HepG2 (cell line): ENCODE data around the gene VSNL1. TPM values are rescaled to one million over a fixed set of nuclear protein-coding genes. Genes with fewer than 3 reads are reported as not detected.

Experiments used
- ATAC-seq: fragments of 200-7000 bp; cut with Tn5 transposase; 3 replicates; pipeline ENCODE4 v1.9.1; 2020; ENCODE audit warnings: mild to moderate bottlenecking, moderate library complexity
- BruUV-seq: library from RNA; stranded (reverse); fragments of 400-500 nt; replicated peaks from 2 replicates; lab custom pipeline; 2021; lab: Mats Ljungman, UMichigan
- CTCF ChIA-PET: fragments of 300-600 bp; formaldehyde crosslinking; extraction: SDS; loops from one replicate; lab custom pipeline; 2021; ENCODE audit warnings: low total read pairs, inconsistent platforms, low intra/inter-chr PET ratio; lab: Yijun Ruan, JAX
- POLR2A ChIA-PET: fragments of 350-600 bp; sonication (Branson Sonifier 250); formaldehyde crosslinking; loops from one replicate; lab custom pipeline; 2020; ENCODE audit warnings: antibody characterized with exemption, inconsistent platforms; lab: Yijun Ruan, JAX
- DNase-seq: peaks from one replicate; pipeline ENCODE4 v3.0.0-alpha.2; 2015; ENCODE audit warnings: low spot score
- FAIRE-seq: peaks from 3 replicates; lab custom pipeline; 2011; peaks lifted over from hg19 to GRCh38; lab: Jason Lieb, UNC
- H2AFZ ChIP-seq: one replicate; pipeline ENCODE4 v1.6.1; 2011; ENCODE audit warnings: low read length, inconsistent platforms
- H3K27ac ChIP-seq: fragments of 300-600 bp; 3 replicates; pipeline ENCODE4 v1.8.0; 2011; ENCODE audit warnings: mixed run types, mild to moderate bottlenecking, mixed read lengths, low read length, inconsistent platforms; ENCODE audit not compliant: insufficient read depth; ENCODE audit errors: extremely low read length
- H3K27me3 ChIP-seq, 2 experiments: fragments of 200-600 bp in 1 of 2; 2 replicates in 1 of 2; 3 replicates in 1 of 2; pipeline versions ENCODE4 v1.6.0 to v1.8.0; 2011; ENCODE audit warnings: low read length in 2 of 2, mild to moderate bottlenecking in 2 of 2, moderate library complexity in 2 of 2, inconsistent platforms in 1 of 2; ENCODE audit not compliant: insufficient read depth in 2 of 2, control insufficient read depth in 1 of 2
- H3K36me3 ChIP-seq, 2 experiments: fragments of 200-600 bp in 1 of 2; replicated peaks in 1 of 2; 2 replicates in 1 of 2; 3 replicates in 1 of 2; pipeline versions ENCODE4 v1.5.1 to v1.8.0; 2011; ENCODE audit warnings: low read length in 2 of 2, inconsistent platforms in 1 of 2; ENCODE audit not compliant: insufficient read depth in 2 of 2, control insufficient read depth in 1 of 2
- H3K4me1 ChIP-seq: 2 replicates; pipeline ENCODE4 v1.5.1; 2012; ENCODE audit warnings: low read length, inconsistent platforms; ENCODE audit not compliant: insufficient read depth
- H3K4me2 ChIP-seq: 2 replicates; pipeline ENCODE4 v1.6.0; 2011; ENCODE audit warnings: low read depth, low read length, inconsistent platforms
- H3K4me3 ChIP-seq, 3 experiments: fragments of 200-600 bp in 1 of 3; sonication (generic), shearing (Covaris generic) in 1 of 3; replicated peaks in 1 of 3; 2 replicates each; pipeline ENCODE4 v1.5.1; 2011 to 2016; ENCODE audit warnings: low read length in 3 of 3, inconsistent platforms in 2 of 3, low read depth in 2 of 3, mild to moderate bottlenecking in 2 of 3, control low read depth in 1 of 3, mixed read lengths in 1 of 3; ENCODE audit not compliant: insufficient read depth in 1 of 3
- H3K79me2 ChIP-seq: one replicate; pipeline ENCODE4 v1.6.1; 2011; ENCODE audit warnings: low read length, inconsistent platforms; ENCODE audit not compliant: insufficient read depth
- H3K9ac ChIP-seq: 2 replicates; pipeline ENCODE4 v1.6.0; 2011; ENCODE audit warnings: mild to moderate bottlenecking, low read depth, low read length, inconsistent platforms; ENCODE audit not compliant: insufficient read depth
- H3K9me3 ChIP-seq: 2 replicates; pipeline ENCODE4 v1.5.1; 2012; ENCODE audit warnings: mild to moderate bottlenecking, low read length
- H4K20me1 ChIP-seq: 2 replicates; pipeline ENCODE4 v1.6.0; 2011; ENCODE audit warnings: inconsistent platforms, mild to moderate bottlenecking, low read length, moderate library complexity; ENCODE audit not compliant: insufficient read depth
- TSC22D2 ChIP-seq: sonication (generic); formaldehyde crosslinking; IDR thresholded peaks from 2 replicates; pipeline ENCODE4 v1.5.1; 2020; ENCODE audit warnings: missing genetic modification reagents, mild to moderate bottlenecking, borderline replicate concordance
- ZBTB43 ChIP-seq: sonication (generic); formaldehyde crosslinking; conservative IDR thresholded peaks from 2 replicates; pipeline ENCODE4 v1.4.0; 2020; ENCODE audit warnings: missing genetic modification reagents
- ZFX ChIP-seq: sonication (generic); formaldehyde crosslinking; IDR thresholded peaks from 2 replicates; pipeline ENCODE4 v1.4.0; 2020; ENCODE audit warnings: mild to moderate bottlenecking, low read depth, missing genetic modification reagents, moderate library complexity
- ZNF615 ChIP-seq: sonication (generic); formaldehyde crosslinking; IDR thresholded peaks from 2 replicates; pipeline ENCODE4 v1.5.0; 2020; ENCODE audit warnings: mild to moderate bottlenecking, missing genetic modification reagents, borderline replicate concordance
- ZNF768 ChIP-seq: sonication (generic); formaldehyde crosslinking; IDR thresholded peaks from 2 replicates; pipeline ENCODE4 v1.4.0; 2020; ENCODE audit warnings: missing genetic modification reagents
- ZNF850 ChIP-seq: sonication (generic); formaldehyde crosslinking; conservative IDR thresholded peaks from 2 replicates; pipeline ENCODE4 v1.9.0; 2021; ENCODE audit warnings: mild to moderate bottlenecking, missing genetic modification reagents
- WGBS: methylation state at CpG from one replicate; pipeline ENCODE4 v1.1.6; 2017; ENCODE audit warnings: low lambda C conversion rate; 5-methylcytosine and 5-hydroxymethylcytosine counted together
- in situ Hi-C: cut with HindIII; loops from 2 replicates; pipeline ENCODE4 v1.10.0; 2017; ENCODE audit warnings: low pct_unique_long_range_greater_than_20kb; ENCODE audit not compliant: extremely low pct_ligation_motif_present
- intact Hi-C: fragments of 100-400 bp; cut with micrococcal nuclease; formaldehyde crosslinking; loops from one replicate; pipeline ENCODE4 v1.10.0; 2022; ENCODE audit not compliant: unreplicated experiment
- polyA plus RNA-seq, 8 experiments: library from polyadenylated mRNA; depleted of rRNA in 3 of 8; stranded (reverse) in 7 of 8; unstranded in 1 of 8; fragments of >200 nt; fragmentation: Illumina TruSeq in 4 of 8; extraction: Trizol in 4 of 8; gene quantifications; 2 replicates each; pipeline versions ENCODE4 v1.2.1 to v1.2.3, GENCODE V29; 2011 to 2016; ENCODE audit warnings: low read depth in 4 of 8, missing spikeins in 1 of 8, mixed read lengths in 1 of 8; ENCODE audit not compliant: insufficient read depth in 1 of 8
- total RNA-seq, 5 experiments: library from RNA; depleted of rRNA; stranded (reverse); fragments of >200 nt; fragmentation: Illumina TruSeq; extraction: Trizol; gene quantifications; 2 replicates each; pipeline ENCODE4 v1.2.3, GENCODE V29; 2016; ENCODE audit warnings: low read depth in 1 of 5

Gene VSNL1
- total and polyA plus RNA-seq, 2 of the 13 experiments (the other 11 are each of a cell fraction or from before 2014, with no cell fraction given), result 63.2 to 95.9 TPM

- no peak for ATAC-seq
- H3K79me2 ChIP-seq, result no peaks in the 10 kb centered on the region
- H3K27ac ChIP-seq, result no peak overlapping the region
- H3K9me3 ChIP-seq, result no peaks in the 10 kb centered on the region
- no peak overlapping the region for H3K9ac ChIP-seq
- TF ChIP-seq ZFX (CRISPR knock-in tag) (no peak), TSC22D2 (CRISPR knock-in tag) (no peak), ZNF615 (CRISPR knock-in tag) (no peak), ZBTB43 (CRISPR knock-in tag) (no peak), ZNF850 (CRISPR knock-in tag) (no peak), ZNF768 (CRISPR knock-in tag) (no peak)
- H3K27me3 ChIP-seq, result no peaks in the 10 kb centered on the region
- FAIRE-seq, result no peak
- H4K20me1 ChIP-seq, result peaks cover 10% of the 10 kb centered on the region
- no peak overlapping the region for H3K4me3 ChIP-seq
- H3K36me3 ChIP-seq, result peaks cover 25 to 57% of the 10 kb centered on the region in 2 experiments
- intact Hi-C loops (no loop called here), in situ Hi-C loops (loop anchor here (5.0 to 10.0 kb wide), 2 partner anchors 107 to 174 kb away; partner anchors contain the start of gene VSNL1)
- DNase-seq, result no peak
- H3K4me1 ChIP-seq, result peaks cover 20% of the 10 kb centered on the region
- BruUV-seq, result no TSS peak
- WGBS, result 97% methylated on average over 11 of the region's 11 CpGs
- H3K4me2 ChIP-seq, result no peak overlapping the region
- no peak overlapping the region for H2AFZ ChIP-seq
- CTCF ChIA-PET, result no interaction called here
- POLR2A ChIA-PET, result no interaction called here
Measured at GRCh38 chr2:17649026-17649425, 108.5 kb downstream of the VSNL1 start.
